MCF 10A (cell line): ENCODE results near the gene GPN1. TPM values are rescaled to one million over a fixed set of nuclear protein-coding genes. Genes with fewer than 3 reads are reported as not detected.
A peak's percentile ranks its signal among the peaks of the same experiment; 100 is the strongest.

ENCODE experiments used
- Bru-seq: library from RNA; stranded (reverse); fragments of 400-500 nt; gene quantifications from one replicate; lab custom pipeline; 2021; lab: Mats Ljungman, UMichigan
- BruChase-seq, 2 experiments: library from RNA; stranded (reverse); fragments of 400-500 nt; gene quantifications; one replicate each; lab custom pipeline; 2021; lab: Mats Ljungman, UMichigan
- BruUV-seq: library from RNA; stranded (reverse); fragments of 400-500 nt; replicated peaks from 2 replicates; lab custom pipeline; 2021; lab: Mats Ljungman, UMichigan
- CTCF ChIA-PET: fragments of 300-600 bp; sonication (Branson Sonifier 250); formaldehyde crosslinking; extraction: SDS; loops from one replicate; lab custom pipeline; 2021; ENCODE audit warnings: antibody characterized with exemption, inconsistent platforms; lab: Yijun Ruan, JAX
- POLR2A ChIA-PET: fragments of 300-600, 350-650 bp; sonication (Branson Sonifier 250); formaldehyde crosslinking; extraction: SDS; loops from one replicate; lab custom pipeline; 2020; ENCODE audit warnings: antibody characterized with exemption, inconsistent platforms; lab: Yijun Ruan, JAX
- DNase-seq: peaks from one replicate; pipeline ENCODE4 v3.0.0-alpha.2; 2018; ENCODE audit not compliant: unreplicated experiment
- H3K27ac Mint-ChIP-seq: one replicate; pipeline ENCODE4 v1.8.0; 2022; ENCODE audit warnings: mild to moderate bottlenecking, low read depth, mixed read lengths; ENCODE audit not compliant: unreplicated experiment
- H3K27me3 Mint-ChIP-seq: one replicate; pipeline ENCODE4 v1.8.0; 2022; ENCODE audit warnings: mixed read lengths; ENCODE audit not compliant: insufficient read depth, unreplicated experiment
- H3K36me3 Mint-ChIP-seq: one replicate; pipeline ENCODE4 v1.8.0; 2022; ENCODE audit warnings: mild to moderate bottlenecking, moderate library complexity, mixed read lengths; ENCODE audit not compliant: insufficient read depth, unreplicated experiment
- H3K4me1 Mint-ChIP-seq: one replicate; pipeline ENCODE4 v1.8.0; 2022; ENCODE audit warnings: mixed read lengths; ENCODE audit not compliant: insufficient read depth, unreplicated experiment
- H3K4me3 Mint-ChIP-seq: one replicate; pipeline ENCODE4 v1.8.0; 2022; ENCODE audit warnings: mild to moderate bottlenecking, moderate library complexity, mixed read lengths; ENCODE audit not compliant: unreplicated experiment
- H3K9me3 Mint-ChIP-seq: one replicate; pipeline ENCODE4 v1.8.0; 2022; ENCODE audit warnings: mixed read lengths; ENCODE audit not compliant: unreplicated experiment
- intact Hi-C: fragments of 100-400 bp; cut with micrococcal nuclease; formaldehyde crosslinking; loops from 2 replicates; pipeline ENCODE4 v1.14.1; 2022
- long read RNA-seq: library from polyadenylated mRNA; stranded (forward); transcript quantifications from one replicate; pipeline ENCODE4 v2.0.0, GENCODE V29; 2022
- total RNA-seq: library from RNA; stranded (reverse); gene quantifications from 2 replicates; pipeline ENCODE4 v1.2.3, GENCODE V29; 2022
- TF ChIP-seq, protein P1 (sequence below): fragments of 200-600 bp; IDR thresholded peaks from one replicate; pipeline ENCODE4 v1.8.0; 2022; ENCODE audit warnings: antibody characterized with exemption, mild to moderate bottlenecking; ENCODE audit not compliant: unreplicated experiment

GPN1 gene
- total RNA-seq (28.6 and 30.5 TPM in 2 replicates), Bru-seq, nascent RNA (percentile 74 among the genes with signal in this experiment), BruChase-seq, experiment 1, labeled RNA remaining after a 6-hour chase (percentile 82 among the genes with signal in this experiment), BruChase-seq, experiment 2, labeled RNA remaining after a 2-hour chase (percentile 77 among the genes with signal in this experiment)
- long read RNA-seq, transcript GPN1-212 (14 exons, 1,832 nt): major isoform, 136 of 145 reads
- long read RNA-seq, partial matches to known transcripts: 0 of 145 reads
- long read RNA-seq, other reads (novel, unspliced or antisense): 9 of 145 reads

DNA sequence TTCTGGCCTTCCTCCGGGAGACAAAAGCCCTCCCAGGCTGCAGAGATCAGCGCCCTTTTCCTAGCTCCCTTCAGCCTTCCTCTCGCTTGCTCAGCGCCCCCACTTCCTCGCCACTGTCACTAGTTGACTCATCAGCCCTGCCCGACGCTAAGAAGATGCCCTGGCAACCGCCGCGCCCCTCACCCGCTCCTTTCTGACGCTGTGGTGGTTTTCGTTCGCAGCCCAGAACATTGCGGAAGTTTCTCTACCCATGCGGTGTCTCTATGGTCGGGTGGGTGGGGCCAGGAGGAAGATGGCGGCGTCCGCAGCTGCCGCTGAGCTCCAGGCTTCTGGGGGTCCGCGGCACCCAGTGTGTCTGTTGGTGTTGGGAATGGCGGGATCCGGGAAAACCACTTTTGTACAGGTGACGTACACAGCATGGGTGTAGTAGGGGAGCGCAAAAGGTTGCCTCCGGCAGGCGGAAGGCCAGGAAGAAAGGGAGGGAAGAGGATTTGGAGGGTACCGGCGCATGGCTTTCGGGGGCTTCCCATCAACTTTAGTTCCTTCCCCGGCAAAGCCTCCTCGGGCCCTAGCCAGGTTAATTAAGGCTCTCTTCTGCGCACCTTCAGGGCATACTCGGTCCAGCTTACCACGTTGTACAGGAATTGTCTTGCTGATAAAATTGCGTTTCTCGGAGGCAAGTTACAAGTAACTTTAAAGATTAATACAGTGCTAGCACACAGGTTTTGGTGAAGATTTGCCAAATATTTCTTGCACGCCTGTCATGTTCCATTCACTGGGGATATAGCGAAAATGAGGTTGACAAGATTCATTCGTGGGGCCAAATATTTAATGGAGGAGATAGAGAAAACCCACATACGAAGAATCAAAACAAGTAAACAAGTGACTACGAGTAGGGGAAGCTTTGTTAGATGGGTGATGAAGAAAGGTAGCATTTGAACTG is at the start of gene GPN1, which contains the start of gene CCDC121:
TSS of gene GPN1 (plus strand) at position 284 of the 943 bp plus-strand sequence. CDS start at position 293, 9 bp downstream.
TSS of gene CCDC121 (minus strand) at position 246 of the 943 bp plus-strand sequence. CDS start 1,213 bp downstream, outside the sequence.
- Mint-ChIP-seq H3K4me1 (peaks cover 17% of the 10 kb centered on the region), H3K36me3 (peaks cover 45% of the 10 kb centered on the region), H3K9me3 (no peaks in the 10 kb centered on the region), H3K27ac (no peak within 1 kb of the TSS), H3K4me3 (no peak within 1 kb of the TSS), H3K27me3 (no peaks in the 10 kb centered on the region)
- intact Hi-C loops: loop anchor here (2.0 to 10.0 kb wide), 3 partner anchors 140 to 224 kb away; partner anchors contain the start of genes IFT172, NRBP1 and PPM1G
- peak; percentile 90 for DNase-seq
- TF ChIP-seq, protein P1, sequence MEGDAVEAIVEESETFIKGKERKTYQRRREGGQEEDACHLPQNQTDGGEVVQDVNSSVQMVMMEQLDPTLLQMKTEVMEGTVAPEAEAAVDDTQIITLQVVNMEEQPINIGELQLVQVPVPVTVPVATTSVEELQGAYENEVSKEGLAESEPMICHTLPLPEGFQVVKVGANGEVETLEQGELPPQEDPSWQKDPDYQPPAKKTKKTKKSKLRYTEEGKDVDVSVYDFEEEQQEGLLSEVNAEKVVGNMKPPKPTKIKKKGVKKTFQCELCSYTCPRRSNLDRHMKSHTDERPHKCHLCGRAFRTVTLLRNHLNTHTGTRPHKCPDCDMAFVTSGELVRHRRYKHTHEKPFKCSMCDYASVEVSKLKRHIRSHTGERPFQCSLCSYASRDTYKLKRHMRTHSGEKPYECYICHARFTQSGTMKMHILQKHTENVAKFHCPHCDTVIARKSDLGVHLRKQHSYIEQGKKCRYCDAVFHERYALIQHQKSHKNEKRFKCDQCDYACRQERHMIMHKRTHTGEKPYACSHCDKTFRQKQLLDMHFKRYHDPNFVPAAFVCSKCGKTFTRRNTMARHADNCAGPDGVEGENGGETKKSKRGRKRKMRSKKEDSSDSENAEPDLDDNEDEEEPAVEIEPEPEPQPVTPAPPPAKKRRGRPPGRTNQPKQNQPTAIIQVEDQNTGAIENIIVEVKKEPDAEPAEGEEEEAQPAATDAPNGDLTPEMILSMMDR: no peak
- TSS peak; percentile 29 for BruUV-seq
- ChIA-PET CTCF (interaction anchor here (0.5 to 2.6 kb wide), 8 partner anchors 9 to 817 kb away, joined by 3 to 9 read pairs (median 3); no protein-coding TSS in a partner anchor), POLR2A (interaction anchor here (0.6 to 4.0 kb wide), 27 partner anchors 8 to 1299 kb away, joined by 3 to 58 read pairs (median 5); partner anchors contain the start of genes EIF2B4, GTF3C2, MPV17 and NRBP1)

DNA sequence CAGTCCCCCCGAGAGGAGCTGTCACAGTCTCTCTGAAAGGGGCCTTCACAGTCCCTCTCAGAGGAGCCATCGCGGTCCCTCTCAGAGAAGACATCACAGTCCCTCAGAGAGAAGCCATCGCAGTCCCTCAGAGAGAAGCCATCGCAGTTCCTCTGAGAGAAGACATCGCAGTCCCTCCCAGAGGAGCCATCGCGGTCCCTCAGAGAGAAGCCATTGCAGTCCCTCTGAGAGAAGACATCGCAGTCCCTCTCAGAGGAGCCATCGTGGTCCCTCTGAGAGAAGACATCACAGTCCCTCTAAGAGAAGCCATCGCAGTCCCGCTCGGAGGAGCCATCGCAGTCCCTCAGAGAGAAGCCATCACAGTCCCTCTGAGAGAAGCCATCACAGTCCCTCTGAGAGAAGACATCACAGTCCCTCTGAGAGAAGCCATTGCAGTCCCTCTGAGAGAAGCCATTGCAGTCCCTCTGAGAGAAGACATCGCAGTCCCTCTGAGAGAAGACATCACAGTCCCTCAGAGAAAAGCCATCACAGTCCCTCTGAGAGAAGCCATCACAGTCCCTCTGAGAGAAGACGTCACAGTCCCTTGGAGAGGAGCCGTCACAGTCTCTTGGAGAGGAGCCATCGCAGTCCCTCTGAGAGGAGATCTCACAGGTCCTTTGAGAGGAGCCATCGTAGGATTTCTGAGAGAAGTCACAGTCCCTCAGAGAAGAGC is 47.3 kb upstream of the GPN1 start:
- no peak for DNase-seq
- no peaks in the 10 kb centered on the region for H3K27me3 Mint-ChIP-seq
- peaks cover 7% of the 10 kb centered on the region for H3K9me3 Mint-ChIP-seq
- H3K4me3 Mint-ChIP-seq: peak overlapping the region; percentile 97
- ChIA-PET CTCF (interaction anchor here (0.7 kb wide), 1 partner anchor 767 kb away, joined by 4 read pairs; no protein-coding TSS in a partner anchor), POLR2A (interaction anchor here (0.7 to 2.1 kb wide), 3 partner anchors 10 to 154 kb away, joined by 3 to 9 read pairs (median 4); partner anchors contain the start of gene NRBP1)
- H3K36me3 Mint-ChIP-seq: no peaks in the 10 kb centered on the region
- peaks cover 35% of the 10 kb centered on the region for H3K4me1 Mint-ChIP-seq
- TF ChIP-seq, protein P1: no peak
- H3K27ac Mint-ChIP-seq: peak overlapping the region; percentile 97
- no TSS peak for BruUV-seq
- intact Hi-C loops: loop anchor here (2.0 kb wide), 1 partner anchor 153 kb away; the partner anchor contains the start of gene NRBP1

DNA sequence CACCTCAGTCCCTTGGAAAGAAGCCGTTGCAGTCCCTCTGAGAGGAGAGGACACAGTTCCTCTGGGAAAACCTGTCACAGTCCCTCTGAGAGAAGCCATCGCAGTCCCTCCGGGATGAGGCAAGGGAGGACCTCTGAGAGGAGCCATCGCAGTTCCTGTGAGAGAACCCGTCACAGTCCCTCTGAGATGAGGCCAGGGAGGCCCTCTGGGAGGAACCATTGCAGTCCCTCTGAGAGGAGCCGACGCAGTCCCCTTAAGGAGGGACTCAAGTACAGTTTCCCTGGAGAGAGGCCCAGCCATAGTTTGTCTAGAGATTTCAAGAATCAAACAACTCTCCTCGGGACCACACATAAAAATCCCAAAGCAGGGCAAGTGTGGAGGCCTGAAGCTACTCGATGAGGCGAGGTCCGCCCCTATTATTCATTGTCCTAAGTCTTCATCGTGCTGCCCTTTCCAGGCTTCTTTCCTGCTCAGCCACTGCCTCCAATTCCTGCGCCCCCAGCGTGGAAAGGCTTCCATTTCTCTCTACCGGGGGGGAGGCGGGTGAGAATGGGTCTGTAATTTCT is 46.6 kb upstream of the GPN1 start:
- TF ChIP-seq, protein P1: no peak
- no peaks in the 10 kb centered on the region for H3K27me3 Mint-ChIP-seq
- H3K9me3 Mint-ChIP-seq: peaks cover 7% of the 10 kb centered on the region
- POLR2A ChIA-PET: interaction anchor here (0.7 to 2.2 kb wide), 9 partner anchors 8 to 810 kb away, joined by 3 to 9 read pairs (median 4); partner anchors contain the start of genes FOSL2, NRBP1 and PPM1G
- H3K36me3 Mint-ChIP-seq: peaks cover 3% of the 10 kb centered on the region
- H3K4me1 Mint-ChIP-seq: peaks cover 39% of the 10 kb centered on the region
- no peak for DNase-seq
- CTCF ChIA-PET: no interaction called here
- peak overlapping the region; percentile 97 for H3K4me3 Mint-ChIP-seq
- BruUV-seq: TSS peak; percentile 61
- H3K27ac Mint-ChIP-seq: peak overlapping the region; percentile 97
- intact Hi-C loops: loop anchor here (2.0 kb wide), 1 partner anchor 153 kb away; the partner anchor contains the start of gene NRBP1
